Islet precursor cell (in vitro differentiated cells): Measurements from ENCODE around the gene CLEC2D.
"Not testable (repeated sequence)": the region's sequence is repeated elsewhere in the genome, so short reads cannot be mapped to it uniquely, and the experiment has no call there.

Experiments
- DNase-seq: peaks from one replicate; pipeline ENCODE4 v3.0.0-alpha.2; 2018

Gene CLEC2D

GRCh38 chr12:9731393-9731792, 61.9 kb downstream of the CLEC2D start:
- no peak for DNase-seq

GRCh38 chr12:9731797-9732196, 62.3 kb downstream of the CLEC2D start:
- no peak for DNase-seq

GRCh38 chr12:9732921-9733461, 63.5 kb downstream of the CLEC2D start, which contains the start of gene CLECL1:
Gene CLECL1, minus strand, starts transcription at chr12:9733097.
- no peak for DNase-seq

GRCh38 chr12:9735601-9736000, 66.1 kb downstream of the CLEC2D start:
- no peak for DNase-seq

GRCh38 chr12:9736936-9737705, 67.6 kb downstream of the CLEC2D start:
- DNase-seq: no peak

- not testable (repeated sequence) for DNase-seq
Observed at GRCh38 chr12:9738905-9739304, 69.4 kb downstream of the CLEC2D start.

- not testable (repeated sequence) for DNase-seq
Observed at GRCh38 chr12:9739404-9740105, 70.0 kb downstream of the CLEC2D start.

- DNase-seq: no peak
Observed at GRCh38 chr12:9740106-9740750, 70.7 kb downstream of the CLEC2D start.

GRCh38 chr12:9741726-9742125, 72.2 kb downstream of the CLEC2D start:
- DNase-seq: no peak

- DNase-seq: no peak
Observed at GRCh38 chr12:9742661-9743060, 73.1 kb downstream of the CLEC2D start.

- DNase-seq: peak; percentile 89
Observed at GRCh38 chr12:9745199-9745598, 75.7 kb downstream of the CLEC2D start.
